ENCODE data around the gene FNDC8. TPM values are rescaled to one million over a fixed set of nuclear protein-coding genes. Genes with fewer than 3 reads are reported as not detected.
"Not testable (repeated sequence)": the region's sequence is repeated elsewhere in the genome, so short reads cannot be mapped to it uniquely, and the experiment has no call there.

FNDC8 gene
- total RNA-seq, 2 experiments from 2014 or later, result not detected

DNA sequence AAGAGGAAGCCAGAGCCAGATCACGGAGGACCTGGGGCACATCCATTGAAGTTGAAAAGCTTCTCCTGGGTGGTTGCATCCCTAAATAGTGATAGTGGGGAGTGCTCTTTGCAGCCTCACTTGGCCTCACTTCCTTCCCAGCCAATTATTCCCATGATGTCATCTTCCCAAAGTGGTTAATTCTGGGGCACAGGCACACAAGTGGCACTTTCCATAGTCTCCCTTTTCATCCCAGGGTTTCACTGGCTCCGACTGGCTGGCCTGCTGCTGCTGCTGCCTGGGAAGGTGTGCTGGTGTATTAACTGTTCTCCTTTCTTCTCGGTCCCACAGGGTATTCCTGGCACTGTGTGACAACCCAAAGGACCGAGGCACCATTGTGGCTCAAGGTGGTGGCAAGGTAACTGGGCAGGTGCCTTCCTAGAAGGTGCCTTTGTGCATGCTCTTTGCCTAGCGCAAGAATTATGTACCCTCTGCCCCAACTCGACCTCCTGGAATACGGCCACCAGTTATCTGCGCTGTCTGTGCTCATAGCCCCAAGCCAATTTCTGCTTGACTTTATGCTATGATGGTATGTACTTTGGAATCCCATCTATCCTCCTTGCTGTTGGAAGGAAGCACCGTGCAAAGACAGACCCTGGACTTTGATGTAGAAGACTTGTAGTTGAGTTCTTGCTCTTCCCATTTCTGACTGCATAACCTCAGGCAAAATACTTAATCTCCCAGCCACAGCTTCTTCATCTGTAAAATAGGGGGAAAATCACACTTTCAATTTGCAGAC is 54.4 kb downstream of the FNDC8 start:
- no peaks in the 10 kb centered on the region for H3K36me3 ChIP-seq (ENCODE audit: insufficient read depth, low read length)
- no peak overlapping the region for H3K27ac ChIP-seq (ENCODE audit: low read depth, low read length, poor library complexity, severe bottlenecking)
- no peak overlapping the region for H2AFZ ChIP-seq (ENCODE audit: low read length)
- ChIA-PET CTCF (ENCODE audit: unreplicated experiment) (no interaction called here), POLR2A (no interaction called here)
- no peak for DNase-seq (ENCODE audit: low spot score)
- no peak overlapping the region for H3K4me3 ChIP-seq (ENCODE audit: low read depth, low read length, poor library complexity, severe bottlenecking)
- no peaks in the 10 kb centered on the region for H3K4me1 ChIP-seq (ENCODE audit: insufficient read depth, low read length, poor library complexity, severe bottlenecking)
- H3K4me2 ChIP-seq (ENCODE audit: low read length), result no peak overlapping the region
- no peaks in the 10 kb centered on the region for H4K20me1 ChIP-seq (ENCODE audit: insufficient read depth, low read length)
- TF ChIP-seq, protein P1, sequence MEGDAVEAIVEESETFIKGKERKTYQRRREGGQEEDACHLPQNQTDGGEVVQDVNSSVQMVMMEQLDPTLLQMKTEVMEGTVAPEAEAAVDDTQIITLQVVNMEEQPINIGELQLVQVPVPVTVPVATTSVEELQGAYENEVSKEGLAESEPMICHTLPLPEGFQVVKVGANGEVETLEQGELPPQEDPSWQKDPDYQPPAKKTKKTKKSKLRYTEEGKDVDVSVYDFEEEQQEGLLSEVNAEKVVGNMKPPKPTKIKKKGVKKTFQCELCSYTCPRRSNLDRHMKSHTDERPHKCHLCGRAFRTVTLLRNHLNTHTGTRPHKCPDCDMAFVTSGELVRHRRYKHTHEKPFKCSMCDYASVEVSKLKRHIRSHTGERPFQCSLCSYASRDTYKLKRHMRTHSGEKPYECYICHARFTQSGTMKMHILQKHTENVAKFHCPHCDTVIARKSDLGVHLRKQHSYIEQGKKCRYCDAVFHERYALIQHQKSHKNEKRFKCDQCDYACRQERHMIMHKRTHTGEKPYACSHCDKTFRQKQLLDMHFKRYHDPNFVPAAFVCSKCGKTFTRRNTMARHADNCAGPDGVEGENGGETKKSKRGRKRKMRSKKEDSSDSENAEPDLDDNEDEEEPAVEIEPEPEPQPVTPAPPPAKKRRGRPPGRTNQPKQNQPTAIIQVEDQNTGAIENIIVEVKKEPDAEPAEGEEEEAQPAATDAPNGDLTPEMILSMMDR (conservative IDR thresholded peaks at IDR 0.05; ENCODE audit: low read length), result no peak
- no peak for TF ChIP-seq EZH2phosphoT487 (IDR thresholded peaks at IDR 0.05; ENCODE audit: borderline replicate concordance, low read depth, low read length)
- BruUV-seq (replicated peaks), result no TSS peak
- no peaks in the 10 kb centered on the region for H3K9me2 ChIP-seq (ENCODE audit: insufficient read depth, low read length)
- H3K9me3 ChIP-seq (ENCODE audit: low read length), result no peaks in the 10 kb centered on the region
- intact Hi-C loops (cut with micrococcal nuclease; ENCODE audit: unreplicated experiment), result loop anchor here (10.0 kb wide), 1 partner anchor 359 kb away; the partner anchor contains the start of gene SLFN12L
- no peaks in the 10 kb centered on the region for H3K79me2 ChIP-seq (ENCODE audit: insufficient read depth, low read depth, low read length)

DNA sequence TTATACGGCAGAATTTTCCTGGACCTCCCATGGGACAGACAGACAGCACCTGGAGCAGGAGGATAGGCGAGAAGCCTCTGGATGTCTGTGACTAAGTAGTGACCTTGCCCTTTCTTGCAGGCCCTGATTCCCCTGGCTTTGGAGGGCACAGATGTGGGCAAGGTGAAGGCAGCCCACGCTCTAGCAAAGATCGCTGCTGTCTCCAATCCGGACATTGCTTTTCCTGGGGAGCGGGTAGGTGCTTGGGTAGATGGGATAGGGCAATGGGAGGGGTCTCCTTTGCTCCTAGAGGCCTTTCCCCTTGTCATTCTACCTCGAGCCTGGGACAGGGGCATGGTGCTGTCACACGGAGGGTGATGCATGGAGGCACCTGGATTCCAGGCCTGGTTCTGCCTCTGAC is 55.5 kb downstream of the FNDC8 start:
- Histone ChIP-seq H3K4me1 (ENCODE audit: insufficient read depth, low read length, poor library complexity, severe bottlenecking) (no peaks in the 10 kb centered on the region), H3K9me2 (ENCODE audit: insufficient read depth, low read length) (no peaks in the 10 kb centered on the region), H3K27ac (ENCODE audit: low read depth, low read length, poor library complexity, severe bottlenecking) (no peak overlapping the region), H3K79me2 (ENCODE audit: insufficient read depth, low read depth, low read length) (no peaks in the 10 kb centered on the region), H2AFZ (ENCODE audit: low read length) (no peak overlapping the region), H3K4me3 (ENCODE audit: low read depth, low read length, poor library complexity, severe bottlenecking) (no peak overlapping the region), H3K9me3 (ENCODE audit: low read length) (no peaks in the 10 kb centered on the region), H3K36me3 (ENCODE audit: insufficient read depth, low read length) (no peaks in the 10 kb centered on the region), H4K20me1 (ENCODE audit: insufficient read depth, low read length) (no peaks in the 10 kb centered on the region), H3K4me2 (ENCODE audit: low read length) (no peak overlapping the region)
- no peak for DNase-seq (ENCODE audit: low spot score)
- TF ChIP-seq EZH2phosphoT487 (IDR thresholded peaks at IDR 0.05; ENCODE audit: borderline replicate concordance, low read depth, low read length), result no peak
- TF ChIP-seq, protein P1 (conservative IDR thresholded peaks at IDR 0.05; ENCODE audit: low read length), result no peak
- intact Hi-C loops (cut with micrococcal nuclease; ENCODE audit: unreplicated experiment), result loop anchor here (10.0 kb wide), 1 partner anchor 358 kb away; the partner anchor contains the start of gene SLFN12L
- POLR2A ChIA-PET, result interaction anchor here (0.6 kb wide), 1 partner anchor 1319 kb away, joined by 3 read pairs; no protein-coding TSS in a partner anchor
- CTCF ChIA-PET (ENCODE audit: unreplicated experiment), result no interaction called here
- BruUV-seq (replicated peaks), result no TSS peak

DNA sequence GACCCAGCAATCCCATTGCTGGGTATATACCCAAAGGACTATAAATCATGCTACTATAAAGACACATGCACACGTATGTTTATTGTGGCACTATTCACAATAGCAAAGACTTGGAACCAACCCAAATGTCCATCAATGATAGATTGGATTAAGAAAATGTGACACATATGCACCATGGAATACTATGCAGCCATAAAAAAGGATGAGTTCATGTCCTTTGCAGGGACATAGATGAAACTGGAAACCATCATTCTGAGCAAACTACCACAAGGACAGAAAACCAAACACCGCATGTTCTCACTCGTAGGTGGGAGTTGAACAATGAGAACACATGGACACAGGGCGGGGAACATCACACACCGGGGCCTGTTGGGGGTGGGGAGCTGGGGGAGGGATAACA is 58.0 kb downstream of the FNDC8 start:
- DNase-seq (ENCODE audit: low spot score); H3K36me3 ChIP-seq (ENCODE audit: insufficient read depth, low read length); BruUV-seq (replicated peaks); POLR2A ChIA-PET; H3K9me2 ChIP-seq (ENCODE audit: insufficient read depth, low read length); H4K20me1 ChIP-seq (ENCODE audit: insufficient read depth, low read length); CTCF ChIA-PET (ENCODE audit: unreplicated experiment); H3K4me1 ChIP-seq (ENCODE audit: insufficient read depth, low read length, poor library complexity, severe bottlenecking); H3K4me2 ChIP-seq (ENCODE audit: low read length); H3K4me3 ChIP-seq (ENCODE audit: low read depth, low read length, poor library complexity, severe bottlenecking); H2AFZ ChIP-seq (ENCODE audit: low read length); H3K27ac ChIP-seq (ENCODE audit: low read depth, low read length, poor library complexity, severe bottlenecking); H3K9me3 ChIP-seq (ENCODE audit: low read length); H3K79me2 ChIP-seq (ENCODE audit: insufficient read depth, low read depth, low read length): not testable (repeated sequence)
- intact Hi-C loops (cut with micrococcal nuclease; ENCODE audit: unreplicated experiment), result loop anchor here (10.0 kb wide), 1 partner anchor 355 kb away; the partner anchor contains the start of gene SLFN12L

Small RNA genes lying within 50 kb of the gene (small RNA-seq; reads per million reads assigned to genes)
- gene AC004223.1 (not detected), gene RNU6-840P (not detected)

Other genes starting within 250 kb of the FNDC8 start
- gene CCT6B, start 160.2 kb upstream of the FNDC8 start, total RNA-seq (2014; rRNA removed; shearing (Covaris generic)), result 0.10 and 1.9 TPM in 2 replicates
- 2.6 and 4.4 TPM in 2 replicates for gene CCT6B, start 160.2 kb upstream of the FNDC8 start, total RNA-seq (2022)
- gene ZNF830, start 160.1 kb upstream of the FNDC8 start, total RNA-seq (2014; rRNA removed; shearing (Covaris generic)), result 25.0 and 41.9 TPM in 2 replicates
- 23.0 and 25.5 TPM in 2 replicates for gene ZNF830, start 160.1 kb upstream of the FNDC8 start, total RNA-seq (2022)
- 65.6 and 92.2 TPM in 2 replicates for gene LIG3, start 141.1 kb upstream of the FNDC8 start, total RNA-seq (2014; rRNA removed; shearing (Covaris generic))
- gene LIG3, start 141.1 kb upstream of the FNDC8 start, total RNA-seq (2022), result 67.3 and 68.6 TPM in 2 replicates
- 15.6 and 20.6 TPM in 2 replicates for gene RFFL, start 57.9 kb upstream of the FNDC8 start, total RNA-seq (2014; rRNA removed; shearing (Covaris generic))
- gene RFFL, start 57.9 kb upstream of the FNDC8 start, total RNA-seq (2022), result 11.2 and 16.1 TPM in 2 replicates
- 18.9 and 22.4 TPM in 2 replicates for gene RAD51D, start 1.8 kb upstream of the FNDC8 start, total RNA-seq (2014; rRNA removed; shearing (Covaris generic))
- gene RAD51D, start 1.8 kb upstream of the FNDC8 start, total RNA-seq (2022), result 35.0 and 40.6 TPM in 2 replicates
- 30.3 and 32.2 TPM in 2 replicates for gene NLE1, start 20.7 kb downstream of the FNDC8 start, total RNA-seq (2014; rRNA removed; shearing (Covaris generic))
- gene NLE1, start 20.7 kb downstream of the FNDC8 start, total RNA-seq (2022), result 26.7 and 34.1 TPM in 2 replicates
- not detected in 2 replicates for gene UNC45B, start 26.2 kb downstream of the FNDC8 start, total RNA-seq (2014; rRNA removed; shearing (Covaris generic))
- gene UNC45B, start 26.2 kb downstream of the FNDC8 start, total RNA-seq (2022), result not detected in 2 replicates
- gene SLC35G3, start 72.8 kb downstream of the FNDC8 start, total RNA-seq (2014; rRNA removed; shearing (Covaris generic)), result not detected in 2 replicates
- not detected in 2 replicates for gene SLC35G3, start 72.8 kb downstream of the FNDC8 start, total RNA-seq (2022)
- 0.10 and 0.38 TPM in 2 replicates for gene SLFN5, start 121.5 kb downstream of the FNDC8 start, total RNA-seq (2014; rRNA removed; shearing (Covaris generic))
- 1.1 and 1.3 TPM in 2 replicates for gene SLFN5, start 121.5 kb downstream of the FNDC8 start, total RNA-seq (2022)

Data from OCI-LY7 (cell line).